ENCODE measurements around the gene IRAG1.

DNA sequence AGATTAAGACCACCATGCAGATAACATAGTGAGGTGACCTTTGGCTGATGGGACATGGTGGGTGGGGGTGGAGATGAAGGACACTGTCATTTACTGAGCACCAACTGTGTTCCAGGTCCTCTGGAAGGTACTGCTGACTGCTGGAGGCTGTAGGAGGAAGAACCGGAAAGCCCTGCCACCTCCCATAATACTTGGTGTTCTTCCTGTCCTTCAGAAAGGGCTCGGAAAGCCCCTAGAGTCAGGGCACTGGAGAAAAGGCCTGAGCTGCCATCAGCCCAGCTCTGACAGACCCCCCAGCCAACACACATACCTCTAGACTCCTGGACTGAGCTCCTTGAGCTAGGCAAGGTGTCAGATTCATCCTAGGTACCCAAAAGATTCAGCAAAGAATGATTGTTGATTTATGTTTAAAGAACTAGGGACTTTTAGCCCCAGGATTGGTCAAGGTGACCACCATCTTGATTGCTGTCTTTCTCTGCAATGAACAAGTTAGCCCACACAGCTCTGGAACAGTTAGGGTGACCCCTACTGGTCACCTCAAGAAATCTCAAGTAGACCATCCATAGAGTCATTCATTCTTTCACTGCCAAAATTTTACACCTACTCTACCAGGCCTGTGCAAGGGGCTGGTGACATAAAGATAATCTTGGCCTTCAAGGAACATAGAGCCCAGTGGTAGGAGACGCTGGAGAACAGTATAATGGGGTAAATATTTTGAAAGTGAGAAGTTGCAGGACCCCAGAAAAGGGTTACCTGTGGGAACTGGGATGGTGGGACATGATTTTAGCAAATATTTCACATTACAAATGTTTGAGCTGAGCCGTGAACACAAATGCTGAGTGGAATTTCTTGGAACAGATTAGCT is 39.4 kb downstream of the IRAG1 start:
- TF ChIP-seq, protein P1, sequence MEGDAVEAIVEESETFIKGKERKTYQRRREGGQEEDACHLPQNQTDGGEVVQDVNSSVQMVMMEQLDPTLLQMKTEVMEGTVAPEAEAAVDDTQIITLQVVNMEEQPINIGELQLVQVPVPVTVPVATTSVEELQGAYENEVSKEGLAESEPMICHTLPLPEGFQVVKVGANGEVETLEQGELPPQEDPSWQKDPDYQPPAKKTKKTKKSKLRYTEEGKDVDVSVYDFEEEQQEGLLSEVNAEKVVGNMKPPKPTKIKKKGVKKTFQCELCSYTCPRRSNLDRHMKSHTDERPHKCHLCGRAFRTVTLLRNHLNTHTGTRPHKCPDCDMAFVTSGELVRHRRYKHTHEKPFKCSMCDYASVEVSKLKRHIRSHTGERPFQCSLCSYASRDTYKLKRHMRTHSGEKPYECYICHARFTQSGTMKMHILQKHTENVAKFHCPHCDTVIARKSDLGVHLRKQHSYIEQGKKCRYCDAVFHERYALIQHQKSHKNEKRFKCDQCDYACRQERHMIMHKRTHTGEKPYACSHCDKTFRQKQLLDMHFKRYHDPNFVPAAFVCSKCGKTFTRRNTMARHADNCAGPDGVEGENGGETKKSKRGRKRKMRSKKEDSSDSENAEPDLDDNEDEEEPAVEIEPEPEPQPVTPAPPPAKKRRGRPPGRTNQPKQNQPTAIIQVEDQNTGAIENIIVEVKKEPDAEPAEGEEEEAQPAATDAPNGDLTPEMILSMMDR (IDR thresholded peaks at IDR 0.05) = peak; percentile 80
- no peak for TF ChIP-seq EZH2 (IDR thresholded peaks at IDR 0.05)
